Adrenal gland (tissue), 12 donors: ENCODE measurements around the gene ANKRD37. TPM values are rescaled to one million over a fixed set of nuclear protein-coding genes. Genes with fewer than 3 reads are reported as not detected.

Source experiments
- DNase-seq, 7 donors: peaks; one replicate each; pipeline ENCODE4 v3.0.0-alpha.2; 2019 to 2020
- H3K27ac ChIP-seq, 5 donors: fragments of 200-600 bp; sonication (generic) in 4 of 5; 1 replicate in 3 of 5; 2 replicates in 2 of 5; pipeline versions ENCODE4 v1.5.1 to v1.8.0; 2016 to 2020; ENCODE audit warnings: mild to moderate bottlenecking in 1 of 5
- H3K27me3 ChIP-seq: fragments of 200-600 bp; 2 replicates; pipeline ENCODE4 v1.8.0; 2021
- H3K36me3 ChIP-seq, 2 donors: fragments of 200-600 bp; replicated peaks in 1 of 2; 1 replicate in 1 of 2; 2 replicates in 1 of 2; pipeline versions ENCODE4 v1.5.1 to v1.8.0; 2018 to 2022
- H3K4me1 ChIP-seq, 2 donors: fragments of 200-600 bp; replicated peaks in 1 of 2; 1 replicate in 1 of 2; 2 replicates in 1 of 2; pipeline versions ENCODE4 v1.5.1 to v1.8.0; 2018 to 2021
- H3K4me3 ChIP-seq, 4 donors: fragments of 200-600 bp; sonication (generic) in 3 of 4; one replicate each; pipeline ENCODE4 v1.5.1; 2016 to 2018
- H3K9me3 ChIP-seq, 3 donors: fragments of 200-600 bp; sonication (generic) in 1 of 3; replicated peaks in 1 of 3; 1 replicate in 2 of 3; 2 replicates in 1 of 3; pipeline versions ENCODE4 v1.5.1 to v1.8.0; 2016 to 2021
- POLR2A ChIP-seq, 2 donors: fragments of 450-650 bp; IDR thresholded peaks; one replicate each; pipeline ENCODE4 v1.6.1; 2017; ENCODE audit warnings: antibody characterized with exemption in 2 of 2, mild to moderate bottlenecking in 2 of 2, moderate library complexity in 1 of 2
- WGBS, 4 donors: extraction: QIAGEN DNeasy Blood & Tissue Kit in 2 of 4; methylation state at CpG; one replicate each; pipeline versions ENCODE4 v1.1.5 to v1.1.7; 2013 to 2017; 5-methylcytosine and 5-hydroxymethylcytosine counted together
- intact Hi-C, 2 donors: fragments of 100-400 bp; cut with DNase I; formaldehyde crosslinking; loops; one replicate each; pipeline versions ENCODE4 v1.14.1 to v1.15.0; 2022 to 2023
- polyA plus RNA-seq, 3 donors: library from polyadenylated mRNA; stranded (reverse); fragments of 200-250 nt in 2 of 3; fragments of 350-450 nt in 1 of 3; fragmentation: Illumina TruSeq in 1 of 3; extraction: RNeasy Lipid Tissue Mini Kit (QIAGEN cat#74804) in 1 of 3; gene quantifications; one replicate each; pipeline ENCODE4 v1.2.3, GENCODE V29; 2013 to 2014
- total RNA-seq, 9 donors: library from RNA; depleted of rRNA in 4 of 9; stranded (reverse); fragments of >200 nt in 4 of 9; fragments of 120-200 nt in 1 of 9; fragmentation: NEBNext Ultra II Directional in 1 of 9; extraction: Animal tissue kit (Norgen Biotek cat#: 25700) in 1 of 9; gene quantifications; one replicate each; pipeline versions ENCODE4 v1.1.0 to v1.2.4, GENCODE V29; 2013 to 2023
- TF ChIP-seq, protein P1 (sequence below), 6 experiments: fragments of 450-650 bp in 4 of 6; fragments of 200-600 bp in 2 of 6; sonication (generic) in 1 of 6; IDR thresholded peaks; 1 replicate in 5 of 6; 2 replicates in 1 of 6; pipeline versions ENCODE4 v1.5.1 to v1.8.0; 2016 to 2021; ENCODE audit warnings: antibody characterized with exemption in 6 of 6, mild to moderate bottlenecking in 2 of 6, moderate library complexity in 1 of 6
- donor health status: healthy with polysubstance abuse.
- donor health status: Bipolar disorder and iron deficiency.
- donor health status: DM: yes; HTN: yes; CAD: no.
- donor health status: DM: no; HTN: no; CAD: no.
- donor health status: DM: no; HTN: no; CAD: no.
- donor health status: DM: yes; HTN: yes; CAD: no.

ANKRD37 gene
- total and polyA plus RNA-seq, 12 donors, result 1.9 to 13.0 (median 6.7) TPM

DNA sequence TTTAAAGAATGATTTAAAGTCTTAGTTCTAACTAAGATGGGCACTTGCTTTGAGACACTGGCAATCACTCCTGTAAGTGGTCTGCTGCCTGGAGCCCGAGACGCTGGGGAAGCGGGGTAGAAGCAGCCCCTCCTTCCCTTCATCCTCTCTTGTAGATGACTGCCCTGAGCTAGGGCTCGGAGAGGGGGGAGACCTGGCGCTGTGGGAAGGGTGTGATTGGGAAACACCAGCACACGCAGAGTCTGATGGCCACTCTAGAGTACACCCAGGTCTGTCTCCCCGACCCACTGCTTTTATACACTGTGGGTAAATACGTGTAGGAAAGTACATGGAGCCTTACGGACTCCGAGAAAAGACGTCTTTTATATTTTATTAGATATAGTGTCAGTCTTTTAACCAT, 24.9 kb upstream of the ANKRD37 start:
- H3K36me3 ChIP-seq, result no peaks in the 10 kb centered on the region
- H3K4me3 ChIP-seq, result no peak overlapping the region
- H3K9me3 ChIP-seq, result no peaks in the 10 kb centered on the region
- H3K4me1 ChIP-seq, result no peaks in the 10 kb centered on the region
- WGBS, 4 donors, result 95 to 98% (median 97%) methylated on average over 11 of the region's 11 CpGs
- no peak for DNase-seq
- TF ChIP-seq POLR2A (IDR thresholded peaks at IDR 0.05), result no peak
- no peak overlapping the region for H3K27ac ChIP-seq
- no peaks in the 10 kb centered on the region for H3K27me3 ChIP-seq
- intact Hi-C loops, result loop anchor here in 1 of 2 donors (5.0 kb wide), 1 partner anchor 91 kb away; no protein-coding TSS in a partner anchor

DNA sequence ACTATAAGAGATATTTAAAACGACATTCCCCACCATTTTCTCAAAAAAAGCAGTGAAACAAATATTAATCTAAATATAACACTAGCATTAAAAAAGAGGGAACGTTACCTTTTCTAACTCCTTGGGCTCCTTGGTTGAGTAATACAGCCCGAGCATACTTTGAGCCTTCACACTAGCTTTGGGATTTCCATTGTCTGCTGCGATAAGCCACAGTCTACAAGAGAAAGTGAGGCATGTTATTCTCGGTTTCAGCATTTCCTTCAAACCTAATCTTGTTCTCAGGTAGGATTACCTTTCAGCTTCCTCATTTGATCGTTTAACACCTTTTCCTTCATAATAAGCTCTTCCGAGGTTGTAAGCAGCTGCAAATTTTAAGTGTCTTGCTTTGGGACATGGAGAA, 22.6 kb upstream of the ANKRD37 start:
- no peak for DNase-seq

DNA sequence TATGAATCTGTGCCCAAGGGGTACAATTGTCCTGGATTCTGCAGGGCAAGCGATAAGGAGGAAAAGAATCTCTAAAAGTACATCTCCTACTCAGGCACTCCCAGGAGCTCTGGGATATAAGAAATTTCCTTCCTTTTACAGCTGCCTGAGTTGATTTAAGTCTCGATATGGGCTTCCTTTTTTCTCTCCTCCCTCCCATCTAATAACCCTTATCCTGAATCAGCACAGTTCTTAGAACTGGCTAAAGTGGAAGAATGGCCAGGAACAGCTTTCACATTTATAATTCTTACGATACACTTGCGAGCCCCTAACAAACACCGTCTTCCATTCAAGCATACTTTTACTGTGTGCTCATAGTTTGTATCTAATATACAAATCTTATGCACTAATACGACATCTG, 22.1 kb upstream of the ANKRD37 start:
- H3K27me3 ChIP-seq, result no peaks in the 10 kb centered on the region
- no peak overlapping the region for H3K27ac ChIP-seq
- H3K4me1 ChIP-seq, result no peaks in the 10 kb centered on the region
- intact Hi-C loops, result loop anchor here in 1 of 2 donors (5.0 kb wide), 1 partner anchor 88 kb away; no protein-coding TSS in a partner anchor
- no peaks in the 10 kb centered on the region for H3K36me3 ChIP-seq
- no peak overlapping the region for H3K4me3 ChIP-seq
- TF ChIP-seq, protein P1, sequence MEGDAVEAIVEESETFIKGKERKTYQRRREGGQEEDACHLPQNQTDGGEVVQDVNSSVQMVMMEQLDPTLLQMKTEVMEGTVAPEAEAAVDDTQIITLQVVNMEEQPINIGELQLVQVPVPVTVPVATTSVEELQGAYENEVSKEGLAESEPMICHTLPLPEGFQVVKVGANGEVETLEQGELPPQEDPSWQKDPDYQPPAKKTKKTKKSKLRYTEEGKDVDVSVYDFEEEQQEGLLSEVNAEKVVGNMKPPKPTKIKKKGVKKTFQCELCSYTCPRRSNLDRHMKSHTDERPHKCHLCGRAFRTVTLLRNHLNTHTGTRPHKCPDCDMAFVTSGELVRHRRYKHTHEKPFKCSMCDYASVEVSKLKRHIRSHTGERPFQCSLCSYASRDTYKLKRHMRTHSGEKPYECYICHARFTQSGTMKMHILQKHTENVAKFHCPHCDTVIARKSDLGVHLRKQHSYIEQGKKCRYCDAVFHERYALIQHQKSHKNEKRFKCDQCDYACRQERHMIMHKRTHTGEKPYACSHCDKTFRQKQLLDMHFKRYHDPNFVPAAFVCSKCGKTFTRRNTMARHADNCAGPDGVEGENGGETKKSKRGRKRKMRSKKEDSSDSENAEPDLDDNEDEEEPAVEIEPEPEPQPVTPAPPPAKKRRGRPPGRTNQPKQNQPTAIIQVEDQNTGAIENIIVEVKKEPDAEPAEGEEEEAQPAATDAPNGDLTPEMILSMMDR (IDR thresholded peaks at IDR 0.05), result no peak
- no peak for TF ChIP-seq POLR2A (IDR thresholded peaks at IDR 0.05)
- DNase-seq, result no peak
- no peaks in the 10 kb centered on the region for H3K9me3 ChIP-seq
- WGBS, 4 donors, result 71 to 78% (median 72%) methylated on average over 6 of the region's 6 CpGs

More for the DNA sequence above, 22.6 kb upstream of the ANKRD37 start:
- 86 to 89% (median 87%) methylated on average over 7 of the region's 7 CpGs for WGBS, 4 donors
- intact Hi-C loops, result loop anchor here in 1 of 2 donors (5.0 kb wide), 1 partner anchor 88 kb away; no protein-coding TSS in a partner anchor
- Histone ChIP-seq H3K4me1 (no peaks in the 10 kb centered on the region), H3K27me3 (no peaks in the 10 kb centered on the region), H3K27ac (no peak overlapping the region), H3K36me3 (no peaks in the 10 kb centered on the region), H3K4me3 (no peak overlapping the region), H3K9me3 (no peaks in the 10 kb centered on the region)
- TF ChIP-seq, protein P1 (IDR thresholded peaks at IDR 0.05), result no peak
- TF ChIP-seq POLR2A (IDR thresholded peaks at IDR 0.05), result no peak

DNA sequence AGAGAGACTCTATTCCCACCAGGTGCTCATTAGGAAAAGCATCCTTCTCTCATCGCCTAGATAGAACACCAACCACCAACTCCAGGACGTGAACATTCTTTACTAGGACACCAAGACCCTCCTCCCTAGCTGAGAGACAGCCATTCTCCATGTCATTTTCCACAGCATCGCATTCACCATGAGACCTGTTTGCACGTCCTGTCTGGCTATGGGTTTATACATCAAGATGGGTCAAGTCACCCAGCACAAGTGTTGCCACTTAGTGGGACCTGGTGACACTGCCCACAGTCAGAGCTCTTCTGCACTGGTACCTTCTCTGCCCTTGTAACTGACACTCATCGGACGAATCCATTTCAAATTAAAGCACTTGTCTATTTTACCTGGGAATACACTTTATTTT, 18.4 kb upstream of the ANKRD37 start:
- Histone ChIP-seq H3K4me3 (no peak overlapping the region), H3K4me1 (no peaks in the 10 kb centered on the region), H3K27me3 (no peaks in the 10 kb centered on the region), H3K36me3 (no peaks in the 10 kb centered on the region), H3K27ac (no peak overlapping the region), H3K9me3 (no peaks in the 10 kb centered on the region)
- intact Hi-C loops, result no loop called here
- WGBS, 4 donors, result 82 to 97% (median 89%) methylated on average over 6 of the region's 6 CpGs
- no peak for DNase-seq
- no peak for TF ChIP-seq POLR2A (IDR thresholded peaks at IDR 0.05)
- TF ChIP-seq, protein P1 (IDR thresholded peaks at IDR 0.05), result no peak
